ENCODE data around the gene ZNF778. TPM values are rescaled to one million over a fixed set of nuclear protein-coding genes. Genes with fewer than 3 reads are reported as not detected.
"Not testable (repeated sequence)": the region's sequence is repeated elsewhere in the genome, so short reads cannot be mapped to it uniquely, and the experiment has no call there.

Gene ZNF778
- total RNA-seq, 1 donor from 2014 or later: 9.7 TPM

GRCh38 chr16:89244264-89244663 lies 26.8 kb downstream of the ZNF778 start:
- DNase-seq (ENCODE audit: low spot score); intact Hi-C loops (cut with DNase I): not testable (repeated sequence)

GRCh38 chr16:89244754-89245153 lies 27.3 kb downstream of the ZNF778 start:
- intact Hi-C loops (cut with DNase I): no loop called here
- no peak for DNase-seq (ENCODE audit: low spot score)

DNA sequence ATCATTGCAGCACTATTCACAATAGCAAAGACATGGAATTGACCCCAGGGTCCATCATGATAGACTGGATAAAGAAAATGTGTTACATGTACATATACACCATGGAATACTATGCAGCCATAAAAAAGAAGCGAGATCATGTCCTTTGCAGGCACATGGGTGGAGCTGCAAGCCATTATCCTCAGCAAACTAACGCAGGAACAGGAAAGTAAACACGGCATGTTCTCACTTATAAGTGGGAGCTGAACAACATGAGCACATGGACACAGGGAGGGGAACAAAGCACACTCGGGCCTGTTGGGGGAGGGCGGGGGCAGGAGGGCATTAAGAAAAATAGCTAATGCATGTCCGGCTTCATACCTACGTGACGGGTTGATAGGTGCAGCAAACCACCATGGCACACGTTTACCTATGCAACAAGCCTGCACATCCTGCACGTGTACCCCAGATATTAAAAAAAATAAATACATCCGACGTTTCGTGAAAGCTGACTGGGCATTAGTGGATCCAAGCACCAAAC lies 28.9 kb downstream of the ZNF778 start:
- intact Hi-C loops (cut with DNase I): no loop called here
- no peak for DNase-seq (ENCODE audit: low spot score)

GRCh38 chr16:89246903-89247733 lies 29.6 kb downstream of the ZNF778 start:
- intact Hi-C loops (cut with DNase I): no loop called here
- peak; percentile 96 for DNase-seq (ENCODE audit: low spot score)

DNA sequence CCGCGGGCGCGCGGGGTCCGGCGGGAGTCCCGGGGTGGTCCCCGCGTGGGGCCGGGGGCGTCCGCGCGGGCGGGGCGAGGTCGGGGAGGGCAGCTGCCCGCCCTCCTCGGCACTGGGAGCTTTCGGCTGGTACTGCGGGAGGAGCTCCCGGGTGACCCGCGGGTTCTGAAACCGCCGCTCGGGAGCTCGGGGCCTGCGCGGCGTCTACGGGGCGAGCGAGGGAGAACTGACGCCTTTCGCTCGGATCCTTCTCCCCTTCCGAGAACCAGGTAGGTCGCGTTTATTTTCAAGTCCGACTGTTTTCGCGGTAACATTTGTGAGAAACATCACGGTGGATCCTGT lies 30.2 kb downstream of the ZNF778 start:
- intact Hi-C loops (cut with DNase I); DNase-seq (ENCODE audit: low spot score): not testable (repeated sequence)

GRCh38 chr16:89248196-89248982 lies 30.9 kb downstream of the ZNF778 start:
- DNase-seq (ENCODE audit: low spot score): no peak
- intact Hi-C loops (cut with DNase I): no loop called here

- intact Hi-C loops (cut with DNase I): no loop called here
- no peak for DNase-seq (ENCODE audit: low spot score)
Observed at GRCh38 chr16:89253548-89254287, 36.2 kb downstream of the ZNF778 start.

DNA sequence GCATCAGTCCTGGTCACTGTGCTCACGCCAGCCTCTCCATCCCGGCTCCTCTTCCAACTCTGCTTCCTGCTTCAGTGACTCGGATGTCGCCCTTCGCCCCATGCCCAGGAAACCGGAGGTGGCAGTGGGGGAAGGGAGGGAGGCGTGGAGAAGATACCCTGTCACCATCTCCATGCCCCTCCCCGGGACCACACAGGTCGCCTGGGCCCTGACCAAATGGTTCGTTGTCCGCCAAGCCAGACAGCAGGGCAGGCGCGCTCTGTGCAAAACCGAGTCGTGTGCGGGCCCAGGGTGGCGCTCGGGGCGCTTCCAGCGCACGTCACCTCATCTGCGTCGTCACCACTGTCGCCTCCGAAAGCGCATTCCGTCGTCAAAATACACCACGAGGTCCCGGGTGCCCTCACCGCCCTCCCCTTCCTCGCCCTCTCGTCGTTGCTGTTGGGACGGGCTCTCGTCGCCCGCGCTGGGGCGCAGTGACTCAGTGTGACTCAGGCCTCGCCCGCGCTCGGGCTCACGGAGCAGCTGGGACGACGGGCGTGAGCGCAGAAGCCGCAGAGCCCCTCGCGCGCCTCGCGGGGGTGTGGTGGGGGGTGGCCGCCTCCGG lies 39.2 kb downstream of the ZNF778 start:
- DNase-seq (ENCODE audit: low spot score): no peak
- intact Hi-C loops (cut with DNase I): no loop called here

- DNase-seq (ENCODE audit: low spot score): no peak
- intact Hi-C loops (cut with DNase I): no loop called here
Observed at GRCh38 chr16:89257281-89257731, 39.8 kb downstream of the ZNF778 start.

DNA sequence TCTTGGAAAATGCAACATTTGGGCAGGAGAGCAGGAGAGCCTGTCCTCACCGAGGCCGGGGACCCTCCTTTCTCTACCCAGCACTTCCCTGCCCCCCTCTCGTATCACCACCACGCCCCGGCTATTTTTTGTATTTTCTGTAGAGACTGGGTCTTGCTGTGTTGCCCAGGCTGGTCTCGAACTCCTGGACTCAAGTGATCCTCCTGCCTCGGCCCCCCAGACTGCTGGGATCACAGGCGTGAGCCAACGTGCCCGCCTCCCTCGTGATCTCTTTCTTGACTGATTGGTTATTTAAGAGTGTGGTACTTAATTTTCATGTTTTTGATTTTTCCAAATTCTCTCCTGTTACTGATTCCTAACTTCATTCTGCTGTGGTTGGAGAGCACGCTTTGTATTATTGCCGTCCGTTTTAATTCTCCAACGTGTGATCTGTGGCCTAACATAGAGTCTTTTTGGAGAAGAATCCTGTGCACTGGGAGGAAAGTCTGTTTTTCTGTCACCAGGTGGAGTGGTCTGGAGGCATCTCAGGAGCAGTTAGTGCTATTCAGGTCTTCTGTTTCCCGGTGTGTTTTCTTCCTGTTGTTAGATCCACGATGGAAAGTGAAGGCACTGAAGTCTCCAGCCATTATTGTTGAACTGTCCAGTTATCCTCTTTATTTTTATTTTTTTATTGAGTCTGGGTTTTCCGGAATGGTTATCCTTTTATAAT lies 40.4 kb downstream of the ZNF778 start:
- intact Hi-C loops (cut with DNase I): no loop called here
- no peak for DNase-seq (ENCODE audit: low spot score)

DNA sequence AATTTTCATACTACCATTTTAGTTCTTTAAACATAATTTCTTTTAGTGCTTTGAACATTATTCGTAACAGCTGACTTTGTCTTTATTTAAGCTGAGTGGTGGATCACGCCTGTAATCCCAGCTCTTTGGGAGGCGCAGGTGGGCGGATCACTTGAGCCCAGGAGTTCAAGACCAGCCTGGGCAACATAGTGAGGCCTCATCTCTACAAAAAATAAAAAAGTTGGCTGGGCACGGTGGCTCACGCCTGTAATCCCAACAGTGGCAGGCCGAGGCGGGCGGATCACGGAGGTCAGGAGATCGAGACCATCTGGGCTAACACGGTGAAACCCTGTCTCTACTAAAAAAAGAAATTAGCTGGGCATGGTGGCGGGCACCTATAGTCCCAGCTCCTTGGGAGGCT lies 42.4 kb downstream of the ZNF778 start:
- intact Hi-C loops (cut with DNase I); DNase-seq (ENCODE audit: low spot score): not testable (repeated sequence)

DNA sequence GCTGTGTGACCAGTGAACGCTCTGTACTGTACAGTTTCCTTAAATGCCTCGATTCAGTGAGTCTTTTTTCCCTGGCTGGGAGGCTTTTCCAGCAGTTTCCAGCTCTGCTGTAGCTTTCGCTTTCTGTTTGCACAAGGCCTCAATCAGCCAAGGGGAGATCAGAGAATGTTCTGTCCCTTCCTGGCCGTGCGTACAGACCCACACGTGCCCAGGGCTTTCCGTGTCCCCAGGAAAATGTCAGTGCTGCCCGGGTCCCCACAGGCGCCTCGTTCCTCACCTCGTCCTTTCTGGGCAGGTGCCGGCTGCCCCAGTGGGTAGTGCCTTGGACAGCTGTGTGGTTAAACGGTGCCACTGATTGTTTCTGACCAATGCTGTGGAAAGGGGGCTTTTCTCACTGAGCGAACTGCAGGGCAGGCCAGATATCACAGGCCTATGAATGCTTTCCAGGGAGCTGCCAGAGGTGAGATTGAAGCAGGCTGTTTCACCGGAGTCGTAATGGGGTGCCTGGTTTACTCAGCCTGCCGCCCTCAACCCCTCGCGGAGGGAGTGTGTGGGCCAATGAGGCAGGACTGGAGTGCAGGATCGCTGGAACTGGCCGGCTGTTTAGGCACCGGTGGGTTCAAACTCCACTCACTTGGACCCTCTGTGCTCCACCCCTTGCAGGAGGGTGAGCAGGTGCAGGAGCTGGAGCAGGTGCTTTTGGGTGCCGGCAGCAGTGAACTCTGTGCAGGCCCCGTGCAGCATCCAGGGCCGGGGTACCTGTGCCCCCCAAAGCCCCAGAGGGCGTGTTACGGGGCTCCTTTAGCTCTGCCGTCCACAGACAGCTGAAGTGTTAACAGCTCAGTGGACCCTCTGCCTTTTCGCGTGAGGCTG lies 44.4 kb downstream of the ZNF778 start:
- DNase-seq (ENCODE audit: low spot score): no peak
- intact Hi-C loops (cut with DNase I): no loop called here

GRCh38 chr16:89264800-89265550 lies 47.5 kb downstream of the ZNF778 start:
- intact Hi-C loops (cut with DNase I): no loop called here
- DNase-seq (ENCODE audit: low spot score): no peak

- DNase-seq (ENCODE audit: low spot score): no peak
- intact Hi-C loops (cut with DNase I): no loop called here
Observed at GRCh38 chr16:89265647-89266046, 48.1 kb downstream of the ZNF778 start.

GRCh38 chr16:89266521-89267134 lies 49.1 kb downstream of the ZNF778 start:
- no peak for DNase-seq (ENCODE audit: low spot score)
- intact Hi-C loops (cut with DNase I): no loop called here

DNA sequence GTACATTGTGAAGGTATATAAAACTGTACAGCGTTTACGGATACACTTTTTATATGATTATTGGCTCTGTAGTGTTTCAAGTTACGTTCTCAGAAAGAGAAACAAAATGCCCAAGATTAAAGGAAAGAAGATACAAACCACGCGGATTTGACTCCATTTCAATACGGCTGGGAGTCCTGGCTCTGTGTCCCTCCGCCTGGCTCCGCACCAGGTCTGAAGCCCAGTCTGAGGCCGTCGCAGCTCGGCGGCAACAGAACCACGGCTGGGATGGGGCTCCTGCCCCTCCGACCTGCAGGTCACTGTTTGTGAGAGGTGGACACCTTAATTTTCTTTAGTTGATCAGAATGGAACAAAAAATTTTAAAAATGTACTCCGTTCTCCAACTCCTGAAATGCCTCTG lies 50.2 kb downstream of the ZNF778 start:
- intact Hi-C loops (cut with DNase I); DNase-seq (ENCODE audit: low spot score): not testable (repeated sequence)

- DNase-seq (ENCODE audit: low spot score): no peak
- intact Hi-C loops (cut with DNase I): no loop called here
Observed at GRCh38 chr16:89268585-89268984, 51.1 kb downstream of the ZNF778 start.

Data from cardiac septum (tissue), 1 donor.